ENCODE measurements around the gene KDM4D.
"Not testable (repeated sequence)": the region's sequence is repeated elsewhere in the genome, so short reads cannot be mapped to it uniquely, and the experiment has no call there.

KDM4D gene

GRCh38 chr11:94958121-94958696 is 15.3 kb upstream of the KDM4D start:
- no peak for DNase-seq

GRCh38 chr11:94959179-94959578 is 14.3 kb upstream of the KDM4D start:
- DNase-seq, result no peak

- no peak for DNase-seq
Observed at GRCh38 chr11:94960488-94960887, 13.0 kb upstream of the KDM4D start.

- DNase-seq, result no peak
Observed at GRCh38 chr11:94961255-94961654, 12.3 kb upstream of the KDM4D start.

- DNase-seq, result no peak
Observed at GRCh38 chr11:94964934-94965333, 8.6 kb upstream of the KDM4D start.

GRCh38 chr11:94968334-94968958 is 5.1 kb upstream of the KDM4D start:
- no peak for DNase-seq

GRCh38 chr11:94972700-94973098 is 810 bp upstream of the KDM4D start:
- DNase-seq, result no peak

- DNase-seq, result no peak
Observed at GRCh38 chr11:94974178-94974577, 669 bp downstream of the KDM4D start.

- no peak for DNase-seq
Observed at GRCh38 chr11:94975599-94975998, 2.1 kb downstream of the KDM4D start.

- DNase-seq, result no peak
Observed at GRCh38 chr11:94987378-94987777, 13.9 kb downstream of the KDM4D start.

- DNase-seq, result no peak
Observed at GRCh38 chr11:94988748-94989147, 15.2 kb downstream of the KDM4D start.

GRCh38 chr11:94993400-94993943 is 20.0 kb downstream of the KDM4D start:
- no peak for DNase-seq

- no peak for DNase-seq
Observed at GRCh38 chr11:94997437-94997836, 23.9 kb downstream of the KDM4D start.

GRCh38 chr11:94998285-94998684 is 24.8 kb downstream of the KDM4D start:
- DNase-seq, result no peak

GRCh38 chr11:95003716-95004115 is 30.2 kb downstream of the KDM4D start:
- no peak for DNase-seq

- DNase-seq, result no peak
Observed at GRCh38 chr11:95005642-95006041, 32.1 kb downstream of the KDM4D start.

GRCh38 chr11:95011376-95011775 is 37.9 kb downstream of the KDM4D start:
- DNase-seq, result no peak

GRCh38 chr11:95014184-95014821 is 40.8 kb downstream of the KDM4D start:
- no peak for DNase-seq

GRCh38 chr11:95016139-95016538 is 42.6 kb downstream of the KDM4D start:
- DNase-seq, result no peak

- not testable (repeated sequence) for DNase-seq
Observed at GRCh38 chr11:95021468-95021867, 48.0 kb downstream of the KDM4D start.

- no peak for DNase-seq
Observed at GRCh38 chr11:95024958-95025357, 51.4 kb downstream of the KDM4D start, which contains the start of gene KDM4E. KDM4E (plus strand) TSS chr11:95025258; CDS start chr11:95025558, 300 bp downstream.

GRCh38 chr11:95025594-95025993 is 52.1 kb downstream of the KDM4D start:
- DNase-seq, result not testable (repeated sequence)

GRCh38 chr11:95028357-95028756 is 54.8 kb downstream of the KDM4D start:
- DNase-seq, result no peak

- no peak for DNase-seq
Observed at GRCh38 chr11:95033051-95033450, 59.5 kb downstream of the KDM4D start.

All from GDM1 (cell line).